Left kidney (tissue), 2 donors: ENCODE data around the gene TMEM87B. TPM values are rescaled to one million over a fixed set of nuclear protein-coding genes. Genes with fewer than 3 reads are reported as not detected.

Experiments used
- DNase-seq: peaks from one replicate; pipeline ENCODE4 v3.0.0-alpha.2; 2013
- polyA plus RNA-seq: library from polyadenylated mRNA; unstranded; fragments of 120-200 nt; gene quantifications from one replicate; pipeline ENCODE4 v1.2.1, GENCODE V29; 2013; ENCODE audit not compliant: insufficient read length

TMEM87B gene
- polyA plus RNA-seq, 1 donor, result 29.9 TPM

DNA sequence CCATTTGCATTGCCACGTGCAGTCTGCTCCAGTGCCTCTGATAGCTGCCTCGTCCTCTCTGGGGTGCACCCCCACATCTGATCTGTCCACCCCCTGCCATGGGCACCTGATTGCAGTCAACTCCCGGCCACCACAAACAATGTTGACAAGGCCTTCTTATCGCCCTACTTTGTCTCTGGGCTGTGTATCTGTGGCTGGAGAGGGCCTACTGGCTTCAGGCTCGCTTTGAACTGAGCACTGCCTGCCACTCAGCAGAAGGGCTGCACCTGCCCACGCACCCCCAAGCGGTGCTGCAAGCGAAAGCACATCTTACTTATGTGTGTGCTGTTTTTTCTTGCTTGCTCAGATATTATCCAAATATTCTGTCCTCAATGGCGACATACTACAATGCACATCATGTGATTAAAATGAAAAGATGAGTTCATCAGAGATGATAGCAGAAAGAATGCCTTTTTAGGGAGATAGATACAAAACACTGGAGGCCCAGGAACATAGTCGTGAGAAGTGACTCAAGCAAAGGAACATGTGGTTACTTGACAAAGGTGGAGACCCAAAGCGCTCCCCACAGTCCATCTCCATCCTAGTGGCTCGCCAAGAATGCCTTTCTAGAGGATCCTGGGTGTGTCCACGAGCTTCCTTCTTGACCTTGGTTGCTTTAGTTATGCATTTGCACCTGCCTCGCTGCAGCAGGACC is 111.9 kb downstream of the TMEM87B start:
- DNase-seq, result no peak

DNA sequence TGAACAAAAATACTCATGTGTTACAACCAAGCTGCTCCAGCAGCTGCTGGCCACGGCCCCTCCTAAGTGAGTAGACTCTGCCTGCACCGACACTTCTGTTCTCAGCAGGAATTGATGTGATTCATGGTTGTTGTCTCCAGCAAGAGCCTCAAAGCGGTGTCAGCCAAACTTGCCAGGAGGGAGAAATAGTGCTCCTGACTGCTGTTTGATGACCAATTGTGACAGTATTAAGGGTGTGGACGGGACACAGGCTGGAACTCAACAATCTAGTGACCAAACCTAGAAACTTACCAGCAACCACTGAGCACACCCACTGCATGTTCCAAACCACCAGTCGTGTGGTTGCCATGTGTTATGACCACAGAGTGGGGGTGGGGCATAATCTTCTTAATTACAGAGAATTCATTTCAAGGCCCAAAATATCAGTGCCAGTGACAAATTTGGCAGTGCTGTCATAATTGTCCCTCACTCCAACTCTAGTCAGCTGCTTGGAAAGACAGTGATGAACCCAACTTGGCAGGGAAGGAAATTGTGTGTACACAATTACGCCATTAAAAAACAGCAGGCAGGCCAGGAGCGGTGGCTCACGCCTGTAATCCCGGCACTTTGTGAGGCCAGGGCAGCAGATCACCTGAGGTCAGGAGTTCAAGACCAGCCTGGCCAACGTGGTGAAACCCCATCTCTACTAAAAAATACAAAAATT is 113.5 kb downstream of the TMEM87B start:
- DNase-seq, result no peak

Other genes with a start within 250 kb of the TMEM87B start
- 41.9 TPM for gene ANAPC1, start 171.1 kb upstream of the TMEM87B start, polyA plus RNA-seq
- 22.9 TPM for gene MERTK, start 156.7 kb upstream of the TMEM87B start, polyA plus RNA-seq
- 13.6 TPM for gene FBLN7, start 83.1 kb downstream of the TMEM87B start, polyA plus RNA-seq
- gene ZC3H8, start 199.8 kb downstream of the TMEM87B start, polyA plus RNA-seq, result 28.7 TPM
- gene ZC3H6, start 220.3 kb downstream of the TMEM87B start, polyA plus RNA-seq, result 9.9 TPM